ENCODE results near the gene PSME2. TPM values are rescaled to one million over a fixed set of nuclear protein-coding genes. Genes with fewer than 3 reads are reported as not detected.

The PSME2 gene
- total and polyA plus RNA-seq, 2 of the 13 experiments (the other 11 are each of a cell fraction or from before 2014, with no cell fraction given): 332 to 716 TPM

DNA sequence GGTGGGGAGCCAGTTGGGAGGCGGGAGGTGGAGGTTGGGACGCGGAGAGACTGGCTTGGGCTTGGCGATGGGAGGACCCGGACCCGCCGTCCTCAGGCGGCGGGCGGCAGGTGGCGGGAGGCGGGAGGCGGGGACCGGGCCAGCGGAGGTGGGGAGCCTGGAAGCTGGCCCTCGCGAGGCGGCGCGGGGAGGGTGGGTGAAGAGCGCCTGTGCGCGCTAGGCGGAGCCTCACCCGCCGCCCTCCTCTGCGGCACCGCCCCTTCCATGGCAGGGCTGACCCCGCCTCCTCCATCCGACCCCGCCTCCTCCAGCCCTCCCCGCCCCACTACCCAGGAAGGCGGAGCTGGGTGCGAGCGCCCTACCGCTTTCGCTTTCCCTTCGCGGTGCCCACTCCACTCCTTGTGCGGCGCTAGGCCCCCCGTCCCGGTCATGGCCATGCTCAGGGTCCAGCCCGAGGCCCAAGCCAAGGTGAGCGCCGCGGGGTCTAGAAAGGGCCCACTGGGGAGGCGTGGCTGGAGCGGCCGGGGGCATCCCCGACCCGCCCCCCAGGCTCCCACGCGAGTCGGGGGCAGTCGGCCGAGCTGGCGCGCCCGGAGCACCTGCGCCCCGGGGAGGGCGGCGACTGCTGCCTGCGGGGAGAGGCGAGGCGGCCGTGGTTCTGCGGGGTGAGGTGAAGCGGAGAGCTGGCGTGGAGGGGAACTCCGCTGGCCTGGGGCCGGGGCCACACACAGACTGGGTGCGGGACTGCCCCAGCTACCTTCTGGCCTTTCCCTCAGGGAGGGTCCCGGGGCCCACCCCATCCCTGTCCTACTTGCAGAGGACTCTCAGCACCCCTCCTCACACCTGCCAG, 10.4 kb downstream of the PSME2 start, which contains the start of gene PSME1 (continued):
- TF ChIP-seq ZNF101 (CRISPR knock-in tag; IDR thresholded peaks at IDR 0.05; ENCODE audit: borderline replicate concordance, low read depth) (no peak), ZNF598 (CRISPR knock-in tag; IDR thresholded peaks at IDR 0.05; ENCODE audit: borderline replicate concordance) (peak; percentile 69; the same call in 1 of the 2 replicates), ZNF615 (CRISPR knock-in tag; IDR thresholded peaks at IDR 0.05; ENCODE audit: borderline replicate concordance) (no peak), ZNF224 (CRISPR knock-in tag; IDR thresholded peaks at IDR 0.05) (no peak), ZNF841 (CRISPR knock-in tag; IDR thresholded peaks at IDR 0.05; ENCODE audit: borderline replicate concordance) (no peak), ZNF607 (CRISPR knock-in tag; IDR thresholded peaks at IDR 0.05; ENCODE audit: borderline replicate concordance) (no peak), ZNF256 (CRISPR knock-in tag; conservative IDR thresholded peaks at IDR 0.05) (peak; percentile 43; the same call in 1 of the 2 replicates), ZFP91 (CRISPR knock-in tag; IDR thresholded peaks at IDR 0.05; ENCODE audit: borderline replicate concordance) (no peak), CHD4 (IDR thresholded peaks at IDR 0.05; ENCODE audit: borderline replicate concordance, low read length) (no peak), ZNF703 (CRISPR knock-in tag; IDR thresholded peaks at IDR 0.05; ENCODE audit: borderline replicate concordance) (no peak)
- TF ChIP-seq, protein P1, sequence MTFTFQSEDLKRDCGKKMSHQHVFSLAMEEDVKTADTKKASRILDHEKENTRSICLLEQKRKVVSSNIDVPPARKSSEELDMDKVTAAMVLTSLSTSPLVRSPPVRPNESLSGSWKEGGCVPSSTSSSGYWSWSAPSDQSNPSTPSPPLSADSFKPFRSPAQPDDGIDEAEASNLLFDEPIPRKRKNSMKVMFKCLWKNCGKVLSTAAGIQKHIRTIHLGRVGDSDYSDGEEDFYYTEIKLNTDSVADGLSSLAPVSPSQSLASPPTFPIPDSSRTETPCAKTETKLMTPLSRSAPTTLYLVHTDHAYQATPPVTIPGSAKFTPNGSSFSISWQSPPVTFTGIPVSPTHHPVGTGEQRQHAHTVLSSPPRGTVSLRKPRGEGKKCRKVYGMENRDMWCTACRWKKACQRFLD (CRISPR knock-in tag; IDR thresholded peaks at IDR 0.05; ENCODE audit: borderline replicate concordance): 0 out of 2 replicates have a peak, but pooled peaks have one; percentile 22
- TF ChIP-seq, protein P2, sequence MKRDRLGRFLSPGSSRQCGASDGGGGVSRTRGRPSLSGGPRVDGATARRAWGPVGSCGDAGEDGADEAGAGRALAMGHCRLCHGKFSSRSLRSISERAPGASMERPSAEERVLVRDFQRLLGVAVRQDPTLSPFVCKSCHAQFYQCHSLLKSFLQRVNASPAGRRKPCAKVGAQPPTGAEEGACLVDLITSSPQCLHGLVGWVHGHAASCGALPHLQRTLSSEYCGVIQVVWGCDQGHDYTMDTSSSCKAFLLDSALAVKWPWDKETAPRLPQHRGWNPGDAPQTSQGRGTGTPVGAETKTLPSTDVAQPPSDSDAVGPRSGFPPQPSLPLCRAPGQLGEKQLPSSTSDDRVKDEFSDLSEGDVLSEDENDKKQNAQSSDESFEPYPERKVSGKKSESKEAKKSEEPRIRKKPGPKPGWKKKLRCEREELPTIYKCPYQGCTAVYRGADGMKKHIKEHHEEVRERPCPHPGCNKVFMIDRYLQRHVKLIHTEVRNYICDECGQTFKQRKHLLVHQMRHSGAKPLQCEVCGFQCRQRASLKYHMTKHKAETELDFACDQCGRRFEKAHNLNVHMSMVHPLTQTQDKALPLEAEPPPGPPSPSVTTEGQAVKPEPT (CRISPR knock-in tag; IDR thresholded peaks at IDR 0.05; ENCODE audit: low read depth): peak; percentile 34; the same call in 1 of the 2 replicates
- TF ChIP-seq, protein P3, sequence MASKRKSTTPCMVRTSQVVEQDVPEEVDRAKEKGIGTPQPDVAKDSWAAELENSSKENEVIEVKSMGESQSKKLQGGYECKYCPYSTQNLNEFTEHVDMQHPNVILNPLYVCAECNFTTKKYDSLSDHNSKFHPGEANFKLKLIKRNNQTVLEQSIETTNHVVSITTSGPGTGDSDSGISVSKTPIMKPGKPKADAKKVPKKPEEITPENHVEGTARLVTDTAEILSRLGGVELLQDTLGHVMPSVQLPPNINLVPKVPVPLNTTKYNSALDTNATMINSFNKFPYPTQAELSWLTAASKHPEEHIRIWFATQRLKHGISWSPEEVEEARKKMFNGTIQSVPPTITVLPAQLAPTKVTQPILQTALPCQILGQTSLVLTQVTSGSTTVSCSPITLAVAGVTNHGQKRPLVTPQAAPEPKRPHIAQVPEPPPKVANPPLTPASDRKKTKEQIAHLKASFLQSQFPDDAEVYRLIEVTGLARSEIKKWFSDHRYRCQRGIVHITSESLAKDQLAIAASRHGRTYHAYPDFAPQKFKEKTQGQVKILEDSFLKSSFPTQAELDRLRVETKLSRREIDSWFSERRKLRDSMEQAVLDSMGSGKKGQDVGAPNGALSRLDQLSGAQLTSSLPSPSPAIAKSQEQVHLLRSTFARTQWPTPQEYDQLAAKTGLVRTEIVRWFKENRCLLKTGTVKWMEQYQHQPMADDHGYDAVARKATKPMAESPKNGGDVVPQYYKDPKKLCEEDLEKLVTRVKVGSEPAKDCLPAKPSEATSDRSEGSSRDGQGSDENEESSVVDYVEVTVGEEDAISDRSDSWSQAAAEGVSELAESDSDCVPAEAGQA (IDR thresholded peaks at IDR 0.05; ENCODE audit: low read depth): no peak; the same call in 1 of the 2 replicates
- TF ChIP-seq, protein P3 (CRISPR knock-in tag; IDR thresholded peaks at IDR 0.05; ENCODE audit: borderline replicate concordance): 0 out of 2 replicates have a peak, but pooled peaks have one; percentile 89
- TF ChIP-seq, protein P4, sequence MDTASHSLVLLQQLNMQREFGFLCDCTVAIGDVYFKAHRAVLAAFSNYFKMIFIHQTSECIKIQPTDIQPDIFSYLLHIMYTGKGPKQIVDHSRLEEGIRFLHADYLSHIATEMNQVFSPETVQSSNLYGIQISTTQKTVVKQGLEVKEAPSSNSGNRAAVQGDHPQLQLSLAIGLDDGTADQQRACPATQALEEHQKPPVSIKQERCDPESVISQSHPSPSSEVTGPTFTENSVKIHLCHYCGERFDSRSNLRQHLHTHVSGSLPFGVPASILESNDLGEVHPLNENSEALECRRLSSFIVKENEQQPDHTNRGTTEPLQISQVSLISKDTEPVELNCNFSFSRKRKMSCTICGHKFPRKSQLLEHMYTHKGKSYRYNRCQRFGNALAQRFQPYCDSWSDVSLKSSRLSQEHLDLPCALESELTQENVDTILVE (CRISPR knock-in tag; IDR thresholded peaks at IDR 0.05): no peak
